ENCODE measurements around the gene PDIA2.

The PDIA2 gene

DNA sequence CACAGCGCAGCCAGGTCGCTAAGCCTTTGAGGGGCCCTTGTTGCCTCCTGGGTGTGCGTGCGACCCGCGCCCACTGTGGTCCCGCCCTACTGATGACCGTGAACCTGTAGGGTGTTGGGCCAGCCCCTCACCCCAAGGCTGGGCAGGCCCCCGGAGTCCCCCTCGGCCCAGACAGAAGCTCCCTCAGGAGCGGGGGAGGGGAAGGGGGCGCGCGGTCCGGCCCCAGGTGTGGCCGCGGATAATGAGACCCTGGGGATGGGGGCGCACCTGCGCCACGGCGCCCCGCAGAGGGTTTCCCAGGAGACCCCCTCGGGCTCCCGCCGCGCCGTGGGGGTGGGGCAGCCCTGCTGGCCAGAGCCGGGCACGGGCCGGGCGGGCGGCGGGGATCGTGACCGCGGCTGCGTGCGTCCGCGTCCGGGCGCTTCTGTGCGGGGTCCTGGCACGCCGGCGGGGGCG, 2.9 kb upstream of the PDIA2 start:
- DNase-seq = no peak

DNA sequence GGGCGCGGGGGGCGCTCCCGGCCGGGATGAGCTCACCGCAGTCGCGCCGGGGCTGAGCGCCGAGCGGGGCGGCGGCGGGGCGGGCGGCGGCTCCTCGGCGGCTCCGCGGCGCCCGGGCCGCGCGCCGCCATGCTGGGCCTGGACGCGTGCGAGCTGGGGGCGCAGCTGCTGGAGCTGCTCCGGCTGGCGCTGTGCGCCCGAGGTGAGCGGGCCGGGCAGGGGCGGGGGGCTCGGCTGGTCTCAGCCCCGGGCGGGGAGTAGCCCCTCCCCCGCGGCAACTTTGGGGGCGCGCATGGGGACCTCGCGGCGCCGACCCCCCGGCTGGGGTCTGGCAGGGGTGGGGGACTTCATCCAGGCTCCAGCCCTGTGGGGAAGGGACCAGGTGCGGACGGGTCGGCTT, 2.4 kb upstream of the PDIA2 start, which contains the start of gene ARHGDIG:
TSS of gene ARHGDIG (plus strand) at position 40 of the 400 bp plus-strand sequence. CDS start at position 130, 90 bp downstream.
- DNase-seq = no peak

DNA sequence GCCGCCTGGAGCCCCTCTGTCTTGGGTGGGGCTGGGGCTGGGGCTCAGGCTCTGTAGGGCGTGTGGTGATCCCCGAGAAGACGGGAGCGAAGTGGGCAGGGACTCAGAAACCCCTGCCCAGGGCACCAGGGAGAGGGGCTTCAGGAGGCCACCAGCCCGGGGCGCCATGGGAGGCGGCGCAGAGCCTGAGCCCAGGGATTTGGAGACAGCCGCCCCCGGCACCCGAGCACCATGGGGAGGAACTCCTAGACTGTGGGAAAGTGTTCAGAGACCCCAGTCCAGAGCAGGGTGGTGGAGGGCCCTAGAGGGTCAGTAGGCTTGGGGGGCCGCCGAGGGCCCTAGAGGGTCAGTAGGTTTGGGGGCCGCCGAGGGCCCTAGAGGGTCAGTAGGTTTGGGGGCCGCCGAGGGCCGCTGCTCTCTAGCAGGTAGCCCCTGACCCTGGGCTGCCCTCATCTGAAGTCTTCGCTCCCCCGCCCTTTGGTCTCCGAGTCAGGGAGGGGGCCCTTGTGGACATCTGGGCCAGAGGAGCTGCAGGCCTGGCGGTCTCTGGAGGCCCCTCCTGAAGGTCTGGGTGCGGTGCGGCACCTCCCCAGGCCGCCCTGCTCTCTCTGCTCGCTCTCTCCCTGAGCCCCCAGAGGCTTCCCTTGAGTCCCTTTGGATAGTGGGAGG, 1.8 kb upstream of the PDIA2 start:
- no peak for DNase-seq

DNA sequence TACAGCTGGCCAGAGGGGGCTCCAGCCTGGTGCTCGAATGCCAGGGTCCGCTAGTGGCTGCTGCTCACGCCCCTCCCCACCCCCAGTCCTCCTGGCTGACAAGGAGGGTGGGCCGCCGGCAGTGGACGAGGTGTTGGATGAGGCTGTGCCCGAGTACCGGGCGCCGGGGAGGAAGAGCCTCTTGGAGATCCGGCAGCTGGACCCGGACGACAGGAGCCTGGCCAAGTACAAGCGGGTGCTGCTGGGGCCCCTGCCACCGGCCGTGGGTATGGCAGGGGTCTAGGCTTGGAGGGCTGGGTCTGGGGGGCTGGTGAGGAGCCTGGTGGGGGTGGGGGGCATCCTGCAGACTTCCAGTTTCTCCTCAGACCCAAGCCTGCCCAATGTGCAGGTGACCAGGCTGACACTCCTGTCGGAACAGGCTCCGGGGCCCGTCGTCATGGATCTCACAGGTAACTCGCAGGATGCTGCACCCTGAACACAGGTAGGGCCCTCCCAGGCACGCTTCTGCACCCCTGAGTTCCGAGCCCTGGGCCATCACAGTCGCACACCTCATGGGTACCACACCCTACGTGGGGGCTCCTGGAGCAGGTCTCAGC, 1.2 kb upstream of the PDIA2 start:
- no peak for DNase-seq

DNA sequence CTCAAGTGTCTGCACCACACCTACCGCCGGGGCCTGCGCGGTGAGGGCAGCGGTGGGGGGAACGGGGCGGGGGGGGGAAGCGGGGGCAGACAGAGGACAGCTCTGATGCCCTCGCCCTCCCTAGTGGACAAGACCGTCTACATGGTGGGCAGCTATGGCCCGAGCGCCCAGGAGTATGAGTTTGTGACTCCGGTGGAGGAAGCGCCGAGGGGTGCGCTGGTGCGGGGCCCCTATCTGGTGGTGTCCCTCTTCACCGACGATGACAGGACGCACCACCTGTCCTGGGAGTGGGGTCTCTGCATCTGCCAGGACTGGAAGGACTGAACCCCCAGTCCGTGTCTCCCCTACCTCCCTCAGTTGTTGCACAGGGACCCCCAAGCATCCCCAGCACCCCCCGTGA, 473 bp upstream of the PDIA2 start:
- DNase-seq = no peak

DNA sequence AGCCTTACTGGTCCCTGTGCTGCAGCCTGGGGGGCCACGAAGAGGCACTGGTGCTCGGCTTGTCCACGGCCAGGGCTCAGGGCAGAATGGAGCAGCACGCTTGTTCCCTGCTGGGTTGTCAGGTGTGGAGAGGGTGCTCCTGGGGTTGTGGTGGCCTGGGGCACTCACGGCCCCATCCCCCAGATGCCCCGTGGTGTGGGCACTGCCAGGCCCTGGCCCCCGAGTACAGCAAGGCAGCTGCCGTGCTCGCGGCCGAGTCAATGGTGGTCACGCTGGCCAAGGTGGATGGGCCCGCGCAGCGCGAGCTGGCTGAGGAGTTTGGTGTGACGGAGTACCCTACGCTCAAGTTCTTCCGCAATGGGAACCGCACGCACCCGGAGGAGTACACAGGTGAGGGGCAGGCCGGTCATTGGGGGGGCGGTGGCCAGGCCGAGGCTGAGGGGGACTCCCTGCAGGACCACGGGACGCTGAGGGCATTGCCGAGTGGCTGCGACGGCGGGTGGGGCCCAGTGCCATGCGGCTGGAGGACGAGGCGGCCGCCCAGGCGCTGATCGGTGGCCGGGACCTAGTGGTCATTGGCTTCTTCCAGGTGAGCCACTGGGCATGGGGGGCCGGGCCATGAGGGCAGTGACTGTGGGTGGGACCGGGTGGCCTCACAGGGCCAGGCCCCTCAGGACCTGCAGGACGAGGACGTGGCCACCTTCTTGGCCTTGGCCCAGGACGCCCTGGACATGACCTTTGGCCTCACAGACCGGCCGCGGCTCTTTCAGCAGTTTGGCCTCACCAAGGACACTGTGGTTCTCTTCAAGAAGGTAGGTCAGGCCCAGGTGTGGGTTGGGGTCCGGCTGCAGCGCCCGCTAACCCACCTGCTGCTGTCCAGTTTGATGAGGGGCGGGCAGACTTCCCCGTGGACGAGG, 1.5 kb downstream of the PDIA2 start:
- DNase-seq = no peak

DNA sequence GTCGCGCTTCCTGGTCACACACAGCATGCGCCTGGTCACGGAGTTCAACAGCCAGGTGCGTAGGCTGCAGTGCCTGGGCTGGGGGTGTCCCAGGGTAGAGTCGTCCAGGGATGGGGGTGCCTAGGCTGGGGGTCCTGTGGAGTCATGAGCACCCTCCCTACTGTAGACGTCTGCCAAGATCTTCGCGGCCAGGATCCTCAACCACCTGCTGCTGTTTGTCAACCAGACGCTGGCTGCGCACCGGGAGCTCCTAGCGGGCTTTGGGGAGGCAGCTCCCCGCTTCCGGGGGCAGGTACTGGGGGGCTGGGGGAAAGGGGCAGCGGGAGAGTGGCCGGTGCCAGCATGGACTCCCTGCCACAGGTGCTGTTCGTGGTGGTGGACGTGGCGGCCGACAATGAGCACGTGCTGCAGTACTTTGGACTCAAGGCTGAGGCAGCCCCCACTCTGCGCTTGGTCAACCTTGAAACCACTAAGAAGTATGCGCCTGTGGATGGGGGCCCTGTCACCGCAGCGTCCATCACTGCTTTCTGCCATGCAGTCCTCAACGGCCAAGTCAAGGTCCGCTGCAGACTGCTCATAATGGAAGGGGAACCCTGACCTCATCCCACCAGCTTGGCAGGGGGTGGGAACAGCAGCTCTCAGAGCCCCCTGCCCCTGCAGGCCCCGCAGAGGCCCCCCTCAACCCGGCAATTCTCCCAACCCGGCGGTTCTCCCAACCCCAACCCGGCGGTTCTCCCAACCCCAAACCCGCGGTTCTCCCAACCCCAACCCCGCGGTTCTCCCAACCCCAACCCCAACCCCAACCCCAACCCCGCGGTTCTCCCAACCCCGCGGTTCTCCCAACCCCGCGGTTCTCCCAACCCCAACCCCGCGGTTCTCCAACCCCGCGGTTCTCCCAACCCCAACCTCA, 2.4 kb downstream of the PDIA2 start:
- DNase-seq = no peak

DNA sequence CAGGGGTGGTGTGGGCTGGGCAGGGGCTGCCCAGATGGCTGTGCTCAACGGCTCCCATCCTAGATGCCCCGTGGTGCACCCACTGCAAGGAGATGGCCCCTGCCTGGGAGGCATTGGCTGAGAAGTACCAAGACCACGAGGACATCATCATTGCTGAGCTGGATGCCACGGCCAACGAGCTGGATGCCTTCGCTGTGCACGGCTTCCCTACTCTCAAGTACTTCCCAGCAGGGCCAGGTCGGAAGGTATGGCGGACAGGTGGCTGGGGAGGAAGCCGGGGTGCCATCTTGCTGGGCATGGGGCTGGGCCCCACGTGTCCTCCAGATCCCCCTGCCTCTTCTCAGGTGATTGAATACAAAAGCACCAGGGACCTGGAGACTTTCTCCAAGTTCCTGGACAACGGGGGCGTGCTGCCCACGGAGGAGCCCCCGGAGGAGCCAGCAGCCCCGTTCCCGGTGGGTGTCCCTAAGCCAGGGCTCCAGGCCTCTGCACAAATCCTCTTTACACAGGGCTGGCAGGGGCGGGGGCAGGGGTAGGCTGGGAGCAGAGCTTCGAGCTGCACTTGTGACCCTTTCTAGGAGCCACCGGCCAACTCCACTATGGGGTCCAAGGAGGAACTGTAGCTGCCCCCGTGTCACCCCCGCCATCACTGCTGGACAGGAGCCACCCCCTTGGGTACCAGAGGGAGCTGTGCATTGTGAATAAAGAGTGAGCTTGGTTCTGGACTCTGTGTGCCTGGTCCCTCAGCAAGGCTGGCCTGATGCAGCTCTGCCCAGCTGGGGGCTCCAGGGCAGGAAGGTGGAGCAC, 3.7 kb downstream of the PDIA2 start:
- DNase-seq = no peak

DNA sequence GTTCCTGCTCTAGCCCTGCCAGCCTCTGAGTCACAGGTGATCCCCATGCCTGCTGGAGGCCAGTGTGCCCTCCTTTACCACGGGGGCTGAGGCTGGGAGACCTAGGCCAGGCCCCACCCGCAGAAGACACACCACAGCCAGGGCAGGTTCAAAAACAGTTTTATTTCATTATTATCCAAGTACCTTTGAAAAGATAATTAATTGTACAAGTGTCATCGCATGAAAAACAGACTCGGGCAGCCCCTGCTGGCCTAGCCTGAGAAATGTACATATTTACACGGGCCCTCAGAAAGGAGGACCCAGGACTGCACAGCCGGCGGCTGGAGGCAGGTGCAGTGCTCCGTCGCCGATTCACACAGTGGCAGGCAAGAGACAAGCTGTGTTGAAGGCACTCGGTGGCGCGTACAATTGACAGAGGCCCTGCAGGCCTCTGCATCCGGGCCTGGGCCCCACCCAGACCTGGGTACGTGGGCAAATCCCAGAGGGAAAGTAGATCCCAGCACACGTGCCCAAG, 4.4 kb downstream of the PDIA2 start:
- DNase-seq = no peak

DNA sequence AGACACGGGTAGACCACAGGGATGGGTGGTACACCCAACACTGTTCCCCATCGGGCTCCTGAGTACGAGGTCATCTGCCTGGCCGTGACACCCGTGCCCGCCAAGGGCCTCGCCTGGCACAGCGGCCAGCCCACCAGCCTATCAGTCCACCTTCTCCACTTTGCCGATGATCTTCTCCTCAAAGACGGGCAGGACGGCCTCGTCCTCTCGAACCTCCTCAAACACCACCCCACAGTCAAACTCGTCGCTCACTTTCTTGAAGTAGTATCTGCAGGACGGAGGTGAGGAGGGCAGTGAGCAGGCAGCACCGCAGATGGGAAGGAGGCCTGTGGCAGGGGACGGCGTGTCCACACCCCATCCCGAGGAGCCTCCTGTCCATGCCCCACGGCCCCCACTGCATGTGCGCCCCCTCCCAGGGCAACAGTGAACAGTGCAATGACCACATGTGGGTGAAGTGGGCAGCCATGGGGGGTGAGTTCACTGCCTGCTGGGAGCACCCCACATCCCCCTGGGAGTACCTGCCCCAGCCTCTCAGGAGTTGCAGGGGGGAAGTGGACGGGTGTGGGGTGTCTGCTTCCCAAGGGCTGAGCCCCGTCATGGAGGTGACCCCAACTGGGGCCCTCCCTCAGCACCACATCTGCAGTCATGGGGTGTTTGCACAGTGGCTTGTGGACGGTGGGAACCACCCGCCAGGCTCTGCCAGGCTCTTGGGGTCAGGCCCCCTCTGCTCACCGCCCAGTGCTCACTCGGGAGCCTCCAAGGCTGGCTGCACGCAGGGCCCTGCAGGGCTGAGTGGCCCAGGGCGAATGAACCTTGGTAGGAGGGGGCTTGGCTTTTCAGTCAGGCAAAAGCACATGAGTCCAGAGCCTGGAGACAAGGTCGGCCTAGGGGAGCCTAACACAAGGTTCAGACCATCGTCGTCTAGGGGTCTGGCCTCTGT, 5.3 kb downstream of the PDIA2 start:
- no peak for DNase-seq

DNA sequence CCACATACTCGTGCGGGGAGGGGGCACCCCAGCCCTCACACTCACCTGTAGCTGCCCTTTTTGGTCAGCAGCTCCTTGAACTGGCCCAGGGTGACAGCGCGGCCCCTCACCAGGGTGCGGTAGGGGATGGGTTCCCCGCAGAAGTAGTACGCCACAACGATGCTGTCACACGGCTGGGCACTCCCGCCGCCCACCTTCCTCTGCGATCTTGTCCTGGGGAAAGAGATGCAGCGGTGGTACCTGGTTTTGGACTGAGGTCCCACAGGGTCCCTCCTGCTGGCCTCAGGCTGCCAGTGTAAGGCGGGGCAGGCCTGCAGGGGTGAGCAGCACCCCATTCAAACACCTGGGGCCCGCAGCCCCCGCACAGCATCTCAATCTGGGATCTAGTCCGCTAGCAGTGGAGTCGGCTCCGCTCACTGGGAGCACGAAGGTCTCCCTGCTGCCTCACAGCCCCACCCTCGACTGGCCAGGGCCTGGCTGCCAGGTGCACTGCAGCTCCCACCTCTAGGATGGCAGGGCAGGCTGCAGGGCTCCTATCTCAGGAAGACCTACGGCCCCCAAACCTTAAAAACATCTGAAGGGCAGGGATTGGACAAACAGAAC, 6.5 kb downstream of the PDIA2 start:
- DNase-seq = no peak

DNA sequence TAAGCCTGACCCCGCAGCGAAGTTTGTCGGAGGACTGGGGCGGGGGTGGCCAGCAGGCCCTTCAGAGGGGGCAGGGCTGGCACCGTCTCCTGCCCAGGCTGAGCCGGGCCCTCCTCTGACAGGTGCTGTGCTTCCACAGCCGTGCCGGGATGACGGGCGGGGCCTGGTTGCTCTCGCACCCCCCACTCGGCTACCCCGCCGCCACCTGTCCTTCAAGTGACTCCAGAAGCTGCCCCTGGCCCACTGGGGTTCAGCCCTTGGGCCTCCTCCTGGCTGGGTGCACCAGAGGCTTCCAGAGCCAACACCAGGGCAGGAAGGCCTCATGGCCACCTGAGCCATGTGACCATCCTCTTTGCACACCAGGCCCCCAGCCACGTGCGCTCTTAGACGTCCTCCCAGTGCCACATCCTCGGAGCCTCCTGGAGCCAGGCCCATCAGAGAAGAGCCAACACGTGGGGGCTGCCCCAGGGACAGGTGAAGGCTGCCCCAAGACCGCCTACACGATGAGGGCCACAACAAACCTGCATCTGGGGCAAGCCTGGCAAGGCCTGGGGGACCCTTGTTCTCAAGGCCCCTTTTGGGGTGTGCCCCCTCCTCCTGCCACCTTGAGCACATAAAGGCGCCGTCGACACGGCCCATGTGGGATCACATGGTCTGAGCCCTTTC, 7.2 kb downstream of the PDIA2 start:
- DNase-seq = no peak

DNA sequence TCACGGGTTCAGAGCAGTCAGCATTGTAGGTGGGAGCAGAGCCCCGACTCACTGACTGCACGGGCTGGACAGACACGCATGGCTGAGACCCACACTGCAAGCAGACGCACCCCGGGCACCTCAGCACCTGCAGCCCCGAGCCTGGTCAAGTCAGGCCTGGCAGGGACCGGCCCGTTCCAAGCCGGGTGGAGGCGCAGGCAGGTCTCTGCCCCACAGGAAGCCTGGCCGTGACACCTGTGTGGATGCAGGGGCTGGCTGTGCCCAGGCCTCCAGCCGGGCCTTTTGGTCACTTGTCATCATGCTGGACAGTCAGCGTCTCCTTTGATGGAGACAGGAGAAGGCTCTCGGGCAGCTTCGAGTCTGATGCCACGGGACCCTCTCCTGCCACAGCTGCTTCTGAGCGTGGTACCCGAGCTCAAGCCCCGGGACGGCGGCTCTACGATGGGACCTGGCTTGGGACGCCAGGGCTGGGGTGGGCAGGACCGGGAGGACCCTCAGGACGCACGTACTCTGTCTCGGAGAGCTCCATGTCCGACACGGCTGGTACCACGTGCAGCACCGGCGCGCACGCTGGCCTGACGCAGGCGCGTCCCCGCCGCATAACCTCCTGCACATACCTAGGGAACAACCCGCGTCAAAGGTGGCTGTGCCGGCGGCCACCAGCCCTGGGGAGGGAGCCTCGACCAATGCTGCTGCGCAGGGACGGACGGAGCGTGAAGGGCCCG, 7.9 kb downstream of the PDIA2 start:
- DNase-seq = no peak

DNA sequence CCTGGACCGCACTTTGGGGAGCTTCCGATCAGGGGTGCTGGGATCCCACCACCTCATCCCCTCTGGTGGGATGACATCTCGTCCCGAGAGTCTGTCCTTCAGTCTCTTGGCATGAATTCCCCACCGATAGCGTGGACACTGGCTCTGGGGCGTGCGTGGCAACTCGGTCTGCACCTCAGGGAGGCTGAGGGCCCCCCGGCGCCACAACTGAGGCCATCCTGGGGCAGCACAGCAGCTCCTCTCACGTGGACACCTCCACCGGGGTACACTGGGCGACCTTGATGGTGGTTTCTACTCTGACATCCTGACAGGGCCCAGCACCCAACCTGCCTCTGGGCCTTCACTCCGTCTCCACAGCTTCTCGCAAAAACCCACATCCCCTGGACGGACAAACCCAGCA, 8.6 kb downstream of the PDIA2 start:
- no peak for DNase-seq

DNA sequence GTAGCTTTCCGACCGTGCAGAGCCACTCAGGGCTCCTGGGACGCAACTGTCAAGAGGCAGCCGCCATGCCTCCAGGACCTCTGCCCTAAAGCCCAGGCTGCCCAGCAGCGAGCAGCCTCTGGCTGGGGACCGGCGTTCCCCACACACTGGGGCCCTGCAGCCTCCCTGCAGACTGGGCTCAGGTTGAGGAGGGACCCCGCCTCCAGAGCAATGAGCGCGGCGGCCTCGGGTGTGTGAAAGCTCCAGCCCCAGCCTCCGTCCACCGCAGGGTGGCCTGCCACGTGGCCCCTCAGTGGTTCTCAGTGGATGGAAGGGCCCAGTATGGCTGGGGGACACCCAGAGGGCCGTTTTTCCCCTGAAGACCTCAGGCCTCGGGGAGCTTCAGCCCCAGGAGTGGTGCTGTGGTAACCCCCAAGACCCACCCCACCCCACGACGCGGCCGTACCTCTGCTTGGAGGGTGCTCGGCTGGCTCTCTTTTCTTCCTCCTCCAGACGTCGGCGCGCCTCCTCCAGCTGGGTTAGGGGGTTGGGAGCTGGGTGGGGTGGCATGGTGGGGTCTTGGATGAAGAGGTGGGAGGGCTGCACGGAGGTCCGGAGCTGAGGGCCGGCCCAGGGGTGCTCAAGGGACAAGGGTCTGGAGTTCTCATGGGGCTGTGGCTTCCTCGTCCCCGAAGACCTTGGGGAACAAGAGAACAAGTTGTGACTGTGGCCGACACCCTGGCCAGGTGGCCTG, 10.2 kb downstream of the PDIA2 start:
- no peak for DNase-seq

DNA sequence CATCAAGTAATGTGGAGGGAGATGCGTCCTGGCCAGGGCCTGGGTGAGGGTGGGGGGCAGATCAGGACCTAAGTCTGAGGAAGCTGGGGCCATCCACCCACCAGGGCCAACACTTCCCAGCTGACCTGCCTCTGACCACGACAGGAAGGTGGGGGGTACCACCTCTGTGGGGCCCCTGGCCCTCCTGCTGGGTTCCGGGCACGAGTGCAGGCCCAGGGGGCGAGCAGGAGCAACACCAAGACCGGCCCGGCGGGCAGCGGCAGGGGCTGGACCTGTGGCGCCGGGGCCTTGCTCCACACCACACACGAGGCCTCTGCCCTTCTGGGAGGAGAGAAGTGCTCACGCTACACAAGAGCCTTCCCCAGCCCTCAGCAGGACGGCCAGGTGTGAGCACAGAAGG, 13.3 kb downstream of the PDIA2 start:
- no peak for DNase-seq
